Pancreas (tissue), 10 donors: Measurements from ENCODE around the gene MED4. TPM values are rescaled to one million over a fixed set of nuclear protein-coding genes. Genes with fewer than 3 reads are reported as not detected.

Source experiments
- ATAC-seq, 4 donors: fragments of 200-7000 bp; cut with Tn5 transposase; one replicate each; pipeline versions ENCODE4 v1.8.0 to v1.9.1; 2020; ENCODE audit warnings: mild to moderate bottlenecking in 4 of 4, moderate library complexity in 4 of 4
- DNase-seq, 6 donors: peaks; one replicate each; pipeline ENCODE4 v3.0.0-alpha.2; 2020
- FAIRE-seq: peaks from 2 replicates; lab custom pipeline; 2012; peaks lifted over from hg19 to GRCh38; lab: Jason Lieb, UNC
- H3K27ac ChIP-seq, 4 donors: fragments of 200-600 bp; sonication (generic); 1 replicate in 3 of 4; 2 replicates in 1 of 4; pipeline versions ENCODE4 v1.5.0 to v1.8.0; 2020
- H3K27me3 ChIP-seq, 4 donors: fragments of 200-600 bp; one replicate each; pipeline ENCODE4 v1.8.0; 2021
- H3K36me3 ChIP-seq, 3 donors: fragments of 200-600 bp; sonication (generic) in 1 of 3; one replicate each; pipeline versions ENCODE4 v1.5.0 to v1.8.0; 2020 to 2021
- H3K4me1 ChIP-seq, 3 donors: fragments of 200-600 bp; one replicate each; pipeline ENCODE4 v1.8.0; 2021
- H3K4me3 ChIP-seq, 4 donors: fragments of 200-600 bp; sonication (generic) in 2 of 4; one replicate each; pipeline versions ENCODE4 v1.5.0 to v1.8.0; 2020 to 2021
- H3K9me3 ChIP-seq, 4 donors: fragments of 200-600 bp; one replicate each; pipeline ENCODE4 v1.8.0; 2021
- WGBS, 2 donors: extraction: QIAGEN DNeasy Blood & Tissue Kit; methylation state at CpG; one replicate each; pipeline ENCODE4 v1.1.7; 2013; 5-methylcytosine and 5-hydroxymethylcytosine counted together
- intact Hi-C, 3 donors: fragments of 100-400 bp; cut with DNase I; formaldehyde crosslinking; loops; one replicate each; pipeline versions ENCODE4 v1.11.1 to v1.14.2; 2022
- polyA plus RNA-seq, 2 donors: library from polyadenylated mRNA; stranded (reverse); fragments of 200-250 nt; gene quantifications; one replicate each; pipeline ENCODE4 v1.2.3, GENCODE V29; 2013
- total RNA-seq, 6 donors: library from RNA; stranded (reverse); fragmentation: NEBNext Ultra II Directional in 4 of 6; extraction: Animal tissue kit (Norgen Biotek cat#: 25700) in 4 of 6; gene quantifications; one replicate each; pipeline versions ENCODE4 v1.2.1 to v1.2.4, GENCODE V29; 2021 to 2023
- TF ChIP-seq, protein P1 (sequence below), 4 donors: fragments of 200-600 bp; sonication (generic) in 3 of 4; IDR thresholded peaks; one replicate each; pipeline versions ENCODE4 v1.5.0 to v1.8.0; 2021; ENCODE audit warnings: antibody characterized with exemption in 4 of 4
- donor health status: healthy with polysubstance abuse.
- donor health status: DM: no; HTN: no; CAD: no; lungs with moderate emphysema.
- donor health status: DM: no; HTN: no; CAD: no.
- donor health status: control.
- donor health status: control.
- donor health status: Bipolar disorder and iron deficiency.
- donor health status: DM: yes; HTN: yes; CAD: no.
- donor health status: DM: no; HTN: no; CAD: no.
- donor health status: DM: no; HTN: no; CAD: no.
- donor health status: DM: yes; HTN: yes; CAD: no.

Gene MED4
- total and polyA plus RNA-seq, 8 donors = 12.0 to 34.9 (median 16.4) TPM

DNA sequence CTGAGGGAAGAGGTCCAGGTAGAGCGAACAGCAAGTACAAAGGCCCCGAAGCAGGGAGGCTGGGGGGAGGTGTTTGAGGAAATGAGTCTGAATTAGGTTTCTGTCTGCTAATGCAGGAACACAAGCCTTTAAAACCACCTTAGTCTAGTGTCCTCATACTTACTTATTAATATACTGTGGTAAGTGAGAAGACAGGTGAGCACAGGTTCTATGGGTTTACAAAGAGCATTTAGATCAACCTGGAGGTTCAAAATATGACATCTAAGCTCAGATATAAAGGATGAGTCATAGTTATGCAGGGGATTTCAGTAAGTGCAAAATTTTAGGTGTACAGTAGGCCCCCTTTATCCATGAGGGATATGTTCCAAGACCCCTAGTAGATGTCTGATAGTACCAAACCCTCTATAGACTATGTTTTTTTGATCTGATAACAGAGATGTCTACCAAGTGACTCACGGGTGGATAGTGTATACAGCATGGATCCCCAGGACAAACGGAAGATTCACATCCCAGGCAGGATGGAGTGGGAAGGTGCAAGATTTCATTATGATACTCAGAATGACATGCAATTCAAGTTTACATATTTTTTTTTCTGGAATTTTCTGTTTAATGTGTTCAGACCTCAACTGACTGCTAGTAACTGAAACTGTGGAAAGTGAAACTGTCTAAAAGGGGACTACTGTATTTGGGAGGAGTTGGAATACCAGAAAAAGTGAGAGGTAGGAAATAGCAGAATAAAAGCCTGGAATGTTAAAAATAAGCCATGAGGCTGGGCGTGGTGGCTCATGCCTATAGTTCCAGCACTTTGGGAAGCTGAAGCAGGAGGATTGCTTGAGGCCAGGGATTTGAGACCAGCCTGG, 18.2 kb upstream of the MED4 start:
- no peaks in the 10 kb centered on the region for H3K36me3 ChIP-seq
- no peak overlapping the region for H3K27ac ChIP-seq
- intact Hi-C loops = loop anchor here in 1 of 3 donors (10.0 kb wide), 1 partner anchor 472 kb away; no protein-coding TSS in a partner anchor
- TF ChIP-seq, protein P1, sequence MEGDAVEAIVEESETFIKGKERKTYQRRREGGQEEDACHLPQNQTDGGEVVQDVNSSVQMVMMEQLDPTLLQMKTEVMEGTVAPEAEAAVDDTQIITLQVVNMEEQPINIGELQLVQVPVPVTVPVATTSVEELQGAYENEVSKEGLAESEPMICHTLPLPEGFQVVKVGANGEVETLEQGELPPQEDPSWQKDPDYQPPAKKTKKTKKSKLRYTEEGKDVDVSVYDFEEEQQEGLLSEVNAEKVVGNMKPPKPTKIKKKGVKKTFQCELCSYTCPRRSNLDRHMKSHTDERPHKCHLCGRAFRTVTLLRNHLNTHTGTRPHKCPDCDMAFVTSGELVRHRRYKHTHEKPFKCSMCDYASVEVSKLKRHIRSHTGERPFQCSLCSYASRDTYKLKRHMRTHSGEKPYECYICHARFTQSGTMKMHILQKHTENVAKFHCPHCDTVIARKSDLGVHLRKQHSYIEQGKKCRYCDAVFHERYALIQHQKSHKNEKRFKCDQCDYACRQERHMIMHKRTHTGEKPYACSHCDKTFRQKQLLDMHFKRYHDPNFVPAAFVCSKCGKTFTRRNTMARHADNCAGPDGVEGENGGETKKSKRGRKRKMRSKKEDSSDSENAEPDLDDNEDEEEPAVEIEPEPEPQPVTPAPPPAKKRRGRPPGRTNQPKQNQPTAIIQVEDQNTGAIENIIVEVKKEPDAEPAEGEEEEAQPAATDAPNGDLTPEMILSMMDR (IDR thresholded peaks at IDR 0.05) = no peak
- H3K27me3 ChIP-seq = no peaks in the 10 kb centered on the region
- H3K9me3 ChIP-seq = no peaks in the 10 kb centered on the region
- ATAC-seq = no peak
- WGBS, 2 donors = 71 to 79% methylated on average over 5 of the region's 5 CpGs
- no peak for DNase-seq
- FAIRE-seq = no peak
- no peak overlapping the region for H3K4me3 ChIP-seq
- H3K4me1 ChIP-seq = no peaks in the 10 kb centered on the region

DNA sequence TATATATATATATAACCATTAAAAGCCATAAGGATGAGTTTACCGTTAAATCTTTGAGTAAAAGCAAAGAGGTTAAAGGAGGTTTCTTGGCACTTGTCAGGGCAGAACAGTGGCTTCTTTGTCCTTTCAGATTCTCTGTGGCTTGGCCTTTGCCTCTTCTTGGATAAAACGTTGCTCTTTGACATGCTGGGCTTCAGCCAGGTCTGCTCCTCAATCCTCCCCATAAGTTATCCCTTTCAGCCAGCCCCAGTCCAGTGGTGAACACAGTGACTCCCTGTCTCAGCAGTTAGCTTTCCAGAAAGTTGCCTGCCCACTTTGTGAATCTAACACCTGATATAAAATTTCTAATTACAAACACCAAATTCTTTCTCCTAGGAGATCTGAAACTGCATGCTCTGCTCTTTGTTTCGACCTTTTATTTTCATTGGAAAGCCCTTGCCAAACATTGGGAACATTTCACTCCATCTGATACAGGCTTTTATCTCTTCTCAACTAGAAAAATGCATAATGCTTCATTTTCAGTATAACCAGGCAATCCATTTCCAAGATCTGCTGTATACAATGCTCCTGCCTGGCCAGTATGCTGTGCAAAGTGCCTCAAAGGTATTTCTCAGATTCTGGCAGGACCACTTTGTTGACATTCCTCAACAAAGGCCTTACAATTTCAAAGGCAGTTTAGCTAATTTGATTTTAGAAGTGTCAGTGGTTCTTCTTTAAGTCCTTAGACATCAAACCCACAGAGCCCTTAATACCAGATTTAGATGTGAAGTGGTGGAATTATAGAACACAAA, 16.2 kb upstream of the MED4 start:
- no peaks in the 10 kb centered on the region for H3K27me3 ChIP-seq
- H3K36me3 ChIP-seq = no peaks in the 10 kb centered on the region
- no peak overlapping the region for H3K4me3 ChIP-seq
- intact Hi-C loops = loop anchor here in 1 of 3 donors (10.0 kb wide), 1 partner anchor 474 kb away; no protein-coding TSS in a partner anchor
- FAIRE-seq (no peak), ATAC-seq (peak in 3 of 4 donors; percentile 18 to 42 (median 39)), DNase-seq (peak in 2 of 6 donors; percentile 9 to 14)
- WGBS, 2 donors = 21 to 22% methylated on average over 3 of the region's 3 CpGs
- H3K27ac ChIP-seq = peak overlapping the region in 2 of 4 donors; percentile 5 to 30
- H3K4me1 ChIP-seq = no peaks in the 10 kb centered on the region
- no peaks in the 10 kb centered on the region for H3K9me3 ChIP-seq
- TF ChIP-seq, protein P1 (IDR thresholded peaks at IDR 0.05) = no peak

DNA sequence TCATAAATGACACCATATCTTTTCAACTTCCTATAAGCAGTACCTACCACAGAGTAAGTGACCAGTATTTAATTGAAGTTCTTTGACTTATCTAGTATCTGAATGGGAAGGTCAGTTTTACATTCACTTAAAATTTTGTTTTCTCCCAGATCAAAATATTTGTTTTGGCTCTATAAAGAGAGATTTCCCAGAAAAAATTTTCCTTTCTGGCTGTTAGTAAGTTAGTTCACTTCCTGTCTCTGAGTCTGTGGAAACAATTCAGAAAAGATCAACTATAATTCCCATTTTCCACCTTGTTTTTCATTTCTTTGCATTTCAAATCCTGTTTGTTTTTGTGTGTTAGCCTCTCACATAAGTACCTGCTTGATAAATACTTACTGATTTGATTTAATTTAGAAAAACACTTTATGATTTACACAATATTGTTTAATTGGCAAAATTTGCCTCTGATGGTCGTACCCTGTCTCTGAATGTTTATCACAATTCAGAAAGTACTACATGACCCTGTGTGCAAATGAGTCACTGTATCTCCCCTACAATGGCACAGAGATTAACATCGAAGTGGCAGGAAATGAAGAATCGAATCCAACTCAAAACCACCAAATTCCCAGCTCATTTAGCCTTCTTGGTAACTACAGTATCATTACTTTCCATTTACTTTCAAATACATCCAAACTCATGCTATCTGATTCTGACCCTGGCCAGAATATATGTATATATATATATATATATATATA, 15.4 kb upstream of the MED4 start:
- intact Hi-C loops = loop anchor here in 1 of 3 donors (10.0 kb wide), 1 partner anchor 475 kb away; no protein-coding TSS in a partner anchor
- TF ChIP-seq, protein P1 (IDR thresholded peaks at IDR 0.05) = no peak
- FAIRE-seq (no peak), DNase-seq (no peak), ATAC-seq (no peak)
- Histone ChIP-seq H3K27me3 (no peaks in the 10 kb centered on the region), H3K27ac (peak overlapping the region in 1 of 4 donors; percentile 0), H3K4me1 (no peaks in the 10 kb centered on the region), H3K4me3 (no peak overlapping the region), H3K9me3 (no peaks in the 10 kb centered on the region), H3K36me3 (no peaks in the 10 kb centered on the region)
- 38 to 63% methylated on average over 3 of the region's 3 CpGs for WGBS, 2 donors

DNA sequence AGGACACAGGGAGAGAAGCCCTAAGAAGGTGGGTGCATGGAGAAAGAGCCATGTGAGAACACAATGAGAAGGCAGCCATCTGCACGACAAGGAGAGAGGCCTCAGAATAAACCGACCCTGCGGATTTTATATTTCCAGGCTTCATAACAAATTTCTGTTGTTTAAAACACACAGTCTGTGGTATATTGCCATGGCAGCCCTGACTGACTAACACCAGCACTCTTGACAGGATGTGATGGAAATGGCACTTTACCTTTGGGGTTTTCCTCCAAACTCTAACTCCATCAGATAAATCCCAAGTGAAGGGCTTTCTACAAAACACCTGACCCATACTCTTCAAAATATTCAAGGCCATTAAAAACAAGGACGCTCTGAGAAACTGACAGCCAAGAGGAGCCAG, 13.2 kb upstream of the MED4 start:
- FAIRE-seq (no peak), DNase-seq (no peak), ATAC-seq (no peak)
- no peak overlapping the region for H3K27ac ChIP-seq
- TF ChIP-seq, protein P1 (IDR thresholded peaks at IDR 0.05) = no peak
- intact Hi-C loops = no loop called here
- H3K36me3 ChIP-seq = no peaks in the 10 kb centered on the region
- H3K9me3 ChIP-seq = no peaks in the 10 kb centered on the region
- no peaks in the 10 kb centered on the region for H3K4me1 ChIP-seq
- 40 to 64% methylated on average over 4 of the region's 4 CpGs for WGBS, 2 donors
- peaks cover 0 to 5% (median 0%) of the 10 kb centered on the region in 4 donors for H3K27me3 ChIP-seq
- H3K4me3 ChIP-seq = no peak overlapping the region
